Esophagus squamous epithelium (tissue), 5 donors: ENCODE results near the gene TMEM63C. TPM values are rescaled to one million over a fixed set of nuclear protein-coding genes. Genes with fewer than 3 reads are reported as not detected.

Source experiments
- DNase-seq: peaks from one replicate; lab custom pipeline; 2025; lab: John Stamatoyannopoulos, UW
- H3K27ac ChIP-seq, 4 donors: fragments of 200-600 bp; sonication (generic); one replicate each; pipeline ENCODE4 v1.5.1; 2016 to 2019; ENCODE audit warnings: mild to moderate bottlenecking in 1 of 4
- H3K27me3 ChIP-seq, 4 donors: fragments of 200-600 bp; sonication (generic); 1 replicate in 3 of 4; 2 replicates in 1 of 4; pipeline versions ENCODE4 v1.5.1 to v1.6.0; 2017 to 2021; ENCODE audit warnings: antibody characterized with exemption in 1 of 4
- H3K36me3 ChIP-seq, 3 donors: fragments of 200-600 bp; sonication (generic); one replicate each; pipeline ENCODE4 v1.5.1; 2016 to 2019
- H3K4me1 ChIP-seq, 3 donors: fragments of 200-600 bp; sonication (generic); one replicate each; pipeline ENCODE4 v1.5.1; 2017 to 2019
- H3K4me3 ChIP-seq, 4 donors: fragments of 200-600 bp; sonication (generic); 1 replicate in 3 of 4; 2 replicates in 1 of 4; pipeline ENCODE4 v1.5.1; 2016 to 2019; ENCODE audit warnings: mild to moderate bottlenecking in 2 of 4, moderate library complexity in 1 of 4
- H3K9me3 ChIP-seq, 3 donors: fragments of 200-600 bp; sonication (generic); one replicate each; pipeline ENCODE4 v1.5.1; 2016 to 2019
- CTCF ChIP-seq, 6 experiments: fragments of 450-650 bp in 4 of 6; fragments of 200-600 bp in 2 of 6; sonication (generic) in 2 of 6; IDR thresholded peaks; one replicate each; pipeline ENCODE4 v1.5.1; 2016 to 2019; ENCODE audit warnings: antibody characterized with exemption in 6 of 6, mild to moderate bottlenecking in 4 of 6, moderate library complexity in 4 of 6
- POLR2A ChIP-seq, 4 donors: fragments of 450-650 bp; IDR thresholded peaks; one replicate each; pipeline ENCODE4 v1.6.1; 2017; ENCODE audit warnings: antibody characterized with exemption in 4 of 4, mild to moderate bottlenecking in 4 of 4, moderate library complexity in 3 of 4
- WGBS, 2 donors: methylation state at CpG; one replicate each; pipeline ENCODE4 v1.1.5; 2018; 5-methylcytosine and 5-hydroxymethylcytosine counted together
- intact Hi-C: fragments of 100-400 bp; cut with DNase I; formaldehyde crosslinking; loops from one replicate; pipeline ENCODE4 v1.15.0; 2022
- total RNA-seq, 4 donors: library from RNA; depleted of rRNA; stranded (reverse); fragments of >200 nt; gene quantifications; one replicate each; pipeline ENCODE4 v1.1.0, GENCODE V29; 2016
- donor health status: DM: yes; HTN: yes; CAD: no.

The TMEM63C gene
- total RNA-seq, 4 donors from 2014 or later: 5.2 to 18.6 (median 9.8) TPM

- Histone ChIP-seq H3K27me3 (peaks cover 0 to 19% (median 0%) of the 10 kb centered on the region in 4 donors), H3K4me3 (no peak overlapping the region), H3K9me3 (no peaks in the 10 kb centered on the region), H3K27ac (no peak overlapping the region), H3K4me1 (no peaks in the 10 kb centered on the region), H3K36me3 (no peaks in the 10 kb centered on the region)
- WGBS, 2 donors: 60 to 80% methylated on average over 1 to 2 of the region's 2 CpGs
- TF ChIP-seq CTCF (IDR thresholded peaks at IDR 0.05) (no peak), POLR2A (IDR thresholded peaks at IDR 0.05) (no peak)
- intact Hi-C loops: loop anchor here (5.0 kb wide), 1 partner anchor 44 kb away; no protein-coding TSS in a partner anchor
- no peak for DNase-seq
These were observed 24.7 kb downstream of the TMEM63C start for GRCh38 chr14:77206261-77206824.

- Histone ChIP-seq H3K27ac (no peak overlapping the region), H3K9me3 (no peaks in the 10 kb centered on the region), H3K36me3 (no peaks in the 10 kb centered on the region), H3K4me3 (no peak overlapping the region), H3K27me3 (peaks cover 0 to 14% (median 0%) of the 10 kb centered on the region in 4 donors), H3K4me1 (no peaks in the 10 kb centered on the region)
- TF ChIP-seq POLR2A (IDR thresholded peaks at IDR 0.05) (no peak), CTCF (IDR thresholded peaks at IDR 0.05) (no peak)
- 39 to 56% methylated on average over 2 of the region's 2 CpGs for WGBS, 2 donors
- intact Hi-C loops: loop anchor here (5.0 kb wide), 1 partner anchor 45 kb away; no protein-coding TSS in a partner anchor
- DNase-seq: no peak
These were observed 25.3 kb downstream of the TMEM63C start for GRCh38 chr14:77206877-77207389.

- intact Hi-C loops: loop anchor here (5.0 kb wide), 1 partner anchor 46 kb away; no protein-coding TSS in a partner anchor
- 31 to 46% methylated on average over 6 to 10 of the region's 10 CpGs for WGBS, 2 donors
- TF ChIP-seq CTCF (IDR thresholded peaks at IDR 0.05): no peak
- no peak for TF ChIP-seq POLR2A (IDR thresholded peaks at IDR 0.05)
- peaks cover 0 to 15% (median 0%) of the 10 kb centered on the region in 4 donors for H3K27me3 ChIP-seq
- DNase-seq: no peak
- H3K27ac ChIP-seq: no peak overlapping the region
- no peaks in the 10 kb centered on the region for H3K4me1 ChIP-seq
- H3K4me3 ChIP-seq: no peak overlapping the region
- no peaks in the 10 kb centered on the region for H3K9me3 ChIP-seq
- H3K36me3 ChIP-seq: no peaks in the 10 kb centered on the region
These were observed 26.8 kb downstream of the TMEM63C start for GRCh38 chr14:77208291-77208978.

GRCh38 chr14:77208979-77209318 is 27.4 kb downstream of the TMEM63C start:
- intact Hi-C loops: loop anchor here (5.0 kb wide), 1 partner anchor 47 kb away; no protein-coding TSS in a partner anchor
- H3K27ac ChIP-seq: no peak overlapping the region
- TF ChIP-seq POLR2A (IDR thresholded peaks at IDR 0.05) (no peak), CTCF (IDR thresholded peaks at IDR 0.05) (no peak)
- DNase-seq: no peak
- no peaks in the 10 kb centered on the region for H3K9me3 ChIP-seq
- 33 to 35% methylated on average over 4 to 5 of the region's 5 CpGs for WGBS, 2 donors
- no peaks in the 10 kb centered on the region for H3K4me1 ChIP-seq
- H3K27me3 ChIP-seq: peaks cover 0 to 21% (median 0%) of the 10 kb centered on the region in 4 donors
- H3K36me3 ChIP-seq: no peaks in the 10 kb centered on the region
- H3K4me3 ChIP-seq: no peak overlapping the region
